Hepatocyte (in vitro differentiated cells): ENCODE measurements around the gene XRCC5. TPM values are rescaled to one million over a fixed set of nuclear protein-coding genes. Genes with fewer than 3 reads are reported as not detected.

Source experiments
- DNase-seq: peaks from one replicate; pipeline ENCODE4 v3.0.0-alpha.2; 2016; ENCODE audit warnings: low spot score
- H2AFZ ChIP-seq: fragments of 200-600 bp; sonication (generic); 2 replicates; pipeline ENCODE4 v1.6.0; 2016; ENCODE audit warnings: antibody characterized with exemption, mild to moderate bottlenecking
- H3K27ac ChIP-seq: fragments of 200-600 bp; sonication (generic); 2 replicates; pipeline ENCODE4 v1.5.1; 2016; ENCODE audit warnings: mild to moderate bottlenecking
- H3K27me3 ChIP-seq: fragments of 200-600 bp; sonication (generic); 2 replicates; pipeline ENCODE4 v1.6.1; 2016
- H3K36me3 ChIP-seq: fragments of 200-600 bp; sonication (generic); replicated peaks from 2 replicates; pipeline ENCODE4 v1.5.1; 2016; ENCODE audit warnings: low read depth; ENCODE audit not compliant: insufficient read depth
- H3K4me1 ChIP-seq: fragments of 200-600 bp; sonication (generic); 2 replicates; pipeline ENCODE4 v1.5.1; 2016; ENCODE audit warnings: mild to moderate bottlenecking, moderate library complexity; ENCODE audit not compliant: insufficient read depth
- H3K4me2 ChIP-seq: fragments of 200-600 bp; sonication (generic); 2 replicates; pipeline ENCODE4 v1.6.0; 2016
- H3K4me3 ChIP-seq: fragments of 200-600 bp; sonication (generic); 2 replicates; pipeline ENCODE4 v1.5.1; 2016; ENCODE audit warnings: mild to moderate bottlenecking
- H3K79me2 ChIP-seq: fragments of 200-600 bp; sonication (generic); 2 replicates; pipeline ENCODE4 v1.6.0; 2017; ENCODE audit warnings: mild to moderate bottlenecking
- H3K9me2 ChIP-seq: fragments of 200-600 bp; sonication (generic); replicated peaks from 2 replicates; pipeline ENCODE4 v1.6.0; 2017; ENCODE audit warnings: mild to moderate bottlenecking; ENCODE audit not compliant: insufficient read depth
- H3K9me3 ChIP-seq: fragments of 200-600 bp; sonication (generic); 2 replicates; pipeline ENCODE4 v1.5.1; 2016; ENCODE audit warnings: low read depth, mild to moderate bottlenecking
- H4K20me1 ChIP-seq: fragments of 200-600 bp; sonication (generic); 2 replicates; pipeline ENCODE4 v1.6.0; 2016; ENCODE audit warnings: mild to moderate bottlenecking; ENCODE audit not compliant: insufficient read depth, poor library complexity, severe bottlenecking
- CTCF ChIP-seq: fragments of 200-600 bp; sonication (generic); IDR thresholded peaks from 2 replicates; pipeline ENCODE4 v1.5.1; 2016; ENCODE audit warnings: antibody characterized with exemption, mild to moderate bottlenecking; ENCODE audit not compliant: poor library complexity
- EZH2 ChIP-seq: fragments of 200-600 bp; sonication (generic); IDR thresholded peaks from 2 replicates; pipeline ENCODE4 v1.6.1; 2016; ENCODE audit warnings: antibody characterized with exemption, mild to moderate bottlenecking, borderline replicate concordance
- EZH2phosphoT487 ChIP-seq: fragments of 200-600 bp; sonication (generic); IDR thresholded peaks from one replicate; pipeline ENCODE4 v1.6.1; 2018; ENCODE audit warnings: antibody characterized with exemption, mild to moderate bottlenecking, low read depth, moderate library complexity; ENCODE audit not compliant: unreplicated experiment, severe bottlenecking
- WGBS: methylation state at CpG from one replicate; pipeline ENCODE4 v1.1.6; 2016; ENCODE audit warnings: low lambda C conversion rate; ENCODE audit errors: missing lambda C conversion rate; 5-methylcytosine and 5-hydroxymethylcytosine counted together
- polyA plus RNA-seq: library from polyadenylated mRNA; unstranded; fragments of >200 nt; fragmentation: Nextera tagmentation; extraction: Ambion mirVana; gene quantifications from 2 replicates; pipeline ENCODE4 v1.2.1, GENCODE V29; 2016
- total RNA-seq: library from RNA; depleted of rRNA; stranded (reverse); fragments of >200 nt; gene quantifications from 2 replicates; pipeline ENCODE4 v1.2.3, GENCODE V29; 2014

Gene XRCC5
- total and polyA plus RNA-seq, 2 experiments from 2014 or later, result 181 to 208 TPM

GRCh38 chr2:216149741-216150140, 40.6 kb downstream of the XRCC5 start:
- DNase-seq, result no peak
- H3K27me3 ChIP-seq, result no peaks in the 10 kb centered on the region
- H2AFZ ChIP-seq, result no peak overlapping the region
- no peaks in the 10 kb centered on the region for H3K4me1 ChIP-seq
- WGBS, result 85% methylated on average over 5 of the region's 5 CpGs
- peaks cover 19% of the 10 kb centered on the region for H3K79me2 ChIP-seq
- H3K27ac ChIP-seq, result no peak overlapping the region
- H3K9me2 ChIP-seq, result no peaks in the 10 kb centered on the region
- no peak overlapping the region for H3K4me3 ChIP-seq
- no peaks in the 10 kb centered on the region for H3K36me3 ChIP-seq
- no peak for TF ChIP-seq EZH2
- no peak for TF ChIP-seq EZH2phosphoT487
- no peak for TF ChIP-seq CTCF
- no peak overlapping the region for H3K4me2 ChIP-seq
- H4K20me1 ChIP-seq, result peaks cover 5% of the 10 kb centered on the region
- no peaks in the 10 kb centered on the region for H3K9me3 ChIP-seq

GRCh38 chr2:216151313-216152025, 42.3 kb downstream of the XRCC5 start:
- Histone ChIP-seq H3K27me3 (no peaks in the 10 kb centered on the region), H3K27ac (no peak overlapping the region), H3K4me2 (no peak overlapping the region), H3K4me1 (no peaks in the 10 kb centered on the region), H3K9me2 (no peaks in the 10 kb centered on the region), H4K20me1 (peaks cover 5% of the 10 kb centered on the region), H3K9me3 (no peaks in the 10 kb centered on the region), H3K4me3 (no peak overlapping the region), H3K79me2 (peaks cover 14% of the 10 kb centered on the region), H2AFZ (no peak overlapping the region), H3K36me3 (no peaks in the 10 kb centered on the region)
- TF ChIP-seq EZH2 (no peak), EZH2phosphoT487 (no peak), CTCF (peak; percentile 25)
- no peak for DNase-seq
- WGBS, result 94% methylated on average over 7 of the region's 7 CpGs

GRCh38 chr2:216155954-216156353, 46.8 kb downstream of the XRCC5 start:
- Histone ChIP-seq H3K4me2 (no peak overlapping the region), H3K4me3 (no peak overlapping the region), H3K9me3 (no peaks in the 10 kb centered on the region), H3K27ac (no peak overlapping the region), H3K36me3 (no peaks in the 10 kb centered on the region), H3K4me1 (no peaks in the 10 kb centered on the region), H3K9me2 (no peaks in the 10 kb centered on the region), H3K79me2 (peaks cover 13% of the 10 kb centered on the region), H4K20me1 (no peaks in the 10 kb centered on the region), H3K27me3 (no peaks in the 10 kb centered on the region), H2AFZ (no peak overlapping the region)
- no peak for DNase-seq
- TF ChIP-seq EZH2phosphoT487, result no peak
- no peak for TF ChIP-seq CTCF
- no peak for TF ChIP-seq EZH2
- 94% methylated on average over 3 of the region's 3 CpGs for WGBS

GRCh38 chr2:216156822-216157221, 47.7 kb downstream of the XRCC5 start:
- no peak overlapping the region for H3K4me2 ChIP-seq
- no peaks in the 10 kb centered on the region for H4K20me1 ChIP-seq

More at GRCh38 chr2:216156822-216157221, 47.7 kb downstream of the XRCC5 start:
- WGBS, result 97% methylated on average over 13 of the region's 13 CpGs
- H3K36me3 ChIP-seq, result no peaks in the 10 kb centered on the region
- no peak overlapping the region for H3K27ac ChIP-seq
- DNase-seq, result no peak
- H3K4me1 ChIP-seq, result no peaks in the 10 kb centered on the region
- no peaks in the 10 kb centered on the region for H3K9me3 ChIP-seq
- TF ChIP-seq CTCF (no peak), EZH2phosphoT487 (no peak)
- H2AFZ ChIP-seq, result no peak overlapping the region
- no peaks in the 10 kb centered on the region for H3K27me3 ChIP-seq
- H3K9me2 ChIP-seq, result no peaks in the 10 kb centered on the region
- H3K79me2 ChIP-seq, result peaks cover 17% of the 10 kb centered on the region
- H3K4me3 ChIP-seq, result no peak overlapping the region
